Stimulated activated naive CD8-positive, alpha-beta T cell treated with anti-CD3 and anti-CD28 coated beads, Interleukin-15, Interleukin-2, amounts not matched to agents 100 ng/mL and 50 ng/mL, for 24 hours (primary cell): ENCODE measurements around the gene NR2F2.
"Not testable (repeated sequence)": the region's sequence is repeated elsewhere in the genome, so short reads cannot be mapped to it uniquely, and the experiment has no call there.

ENCODE experiments used
- H3K27ac Mint-ChIP-seq: one replicate; pipeline ENCODE4 v1.8.0; 2021; ENCODE audit warnings: mild to moderate bottlenecking, mixed read lengths
- H3K27me3 Mint-ChIP-seq: one replicate; pipeline ENCODE4 v1.8.0; 2021; ENCODE audit warnings: mixed read lengths
- H3K36me3 Mint-ChIP-seq: one replicate; pipeline ENCODE4 v1.8.0; 2021; ENCODE audit warnings: low read depth, mixed read lengths
- H3K4me1 Mint-ChIP-seq: one replicate; pipeline ENCODE4 v1.8.0; 2021; ENCODE audit warnings: low read depth, mixed read lengths
- H3K4me3 Mint-ChIP-seq: one replicate; pipeline ENCODE4 v1.8.0; 2021; ENCODE audit warnings: mild to moderate bottlenecking, mixed read lengths
- H3K9me3 Mint-ChIP-seq: one replicate; pipeline ENCODE4 v1.8.0; 2021; ENCODE audit warnings: mixed read lengths

The NR2F2 gene

GRCh38 chr15:96369351-96369750, 38.9 kb downstream of the NR2F2 start:
- Mint-ChIP-seq H3K4me1 (no peaks in the 10 kb centered on the region), H3K27me3 (peaks cover 70% of the 10 kb centered on the region), H3K9me3 (peaks cover 11% of the 10 kb centered on the region), H3K4me3 (no peak overlapping the region), H3K27ac (no peak overlapping the region), H3K36me3 (no peaks in the 10 kb centered on the region)

DNA sequence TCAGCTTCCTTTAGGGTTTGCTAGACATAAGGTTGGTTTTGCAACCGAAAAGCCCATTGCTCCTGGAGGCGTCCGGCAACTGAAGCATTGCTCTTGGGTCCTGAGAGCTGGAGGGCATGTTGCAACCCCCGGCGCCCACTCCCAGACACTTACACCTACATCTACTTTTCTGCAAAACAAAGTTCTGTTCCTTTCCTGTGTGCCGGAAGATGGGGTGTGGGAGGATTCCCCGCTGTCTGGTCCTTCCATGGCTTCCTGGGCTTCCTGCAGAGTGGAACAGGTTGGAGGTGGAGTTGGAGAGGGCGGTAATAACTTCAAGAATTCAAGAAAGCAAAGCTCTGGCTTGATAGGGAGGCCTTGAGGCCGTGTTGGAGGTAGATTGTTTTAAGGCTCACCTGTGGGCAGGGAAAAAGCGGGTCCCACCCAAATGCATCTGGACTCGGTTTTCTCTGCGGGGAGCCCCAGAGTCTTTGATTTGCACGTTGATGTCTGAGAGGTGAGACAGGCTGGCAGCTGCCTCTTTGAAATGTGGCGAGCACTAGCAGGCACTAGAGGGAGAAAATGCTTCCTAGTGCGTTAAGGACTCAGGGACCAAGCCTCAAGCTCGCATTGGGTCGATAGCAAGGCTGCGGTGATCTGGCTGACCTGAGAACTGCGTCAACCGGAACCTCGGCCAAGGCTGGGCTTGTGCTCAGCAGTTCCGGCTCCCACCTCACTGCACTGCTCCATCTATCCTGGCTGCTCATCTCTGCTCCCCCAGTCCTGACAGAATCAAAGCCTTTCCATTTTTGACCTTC, 39.5 kb downstream of the NR2F2 start:
- Mint-ChIP-seq H3K27ac (no peak overlapping the region), H3K4me1 (no peaks in the 10 kb centered on the region), H3K4me3 (no peak overlapping the region), H3K9me3 (peaks cover 11% of the 10 kb centered on the region), H3K36me3 (no peaks in the 10 kb centered on the region), H3K27me3 (peaks cover 66% of the 10 kb centered on the region)

DNA sequence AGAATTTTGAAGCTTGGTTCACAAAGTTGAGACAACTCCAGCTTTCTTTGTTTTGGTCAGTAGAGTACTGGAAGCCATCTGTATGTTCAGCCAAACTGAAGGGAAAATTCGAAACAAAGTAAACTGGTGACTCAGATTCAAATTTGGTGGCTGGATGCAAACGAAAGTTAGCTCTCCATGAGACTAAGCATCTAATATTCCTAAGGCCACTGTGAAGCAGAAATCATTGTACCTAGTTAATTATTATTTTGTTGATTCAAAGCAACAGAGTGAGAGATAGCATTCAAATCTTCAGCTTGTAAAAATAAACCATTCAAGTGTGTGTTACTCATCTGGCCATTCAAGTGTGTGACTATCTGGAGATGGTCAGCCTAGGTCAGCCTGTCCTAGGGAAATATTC, 42.1 kb downstream of the NR2F2 start:
- H3K27ac Mint-ChIP-seq, result no peak overlapping the region
- no peaks in the 10 kb centered on the region for H3K4me1 Mint-ChIP-seq
- H3K4me3 Mint-ChIP-seq, result no peak overlapping the region
- peaks cover 47% of the 10 kb centered on the region for H3K27me3 Mint-ChIP-seq
- H3K36me3 Mint-ChIP-seq, result no peaks in the 10 kb centered on the region
- H3K9me3 Mint-ChIP-seq, result peaks cover 6% of the 10 kb centered on the region

DNA sequence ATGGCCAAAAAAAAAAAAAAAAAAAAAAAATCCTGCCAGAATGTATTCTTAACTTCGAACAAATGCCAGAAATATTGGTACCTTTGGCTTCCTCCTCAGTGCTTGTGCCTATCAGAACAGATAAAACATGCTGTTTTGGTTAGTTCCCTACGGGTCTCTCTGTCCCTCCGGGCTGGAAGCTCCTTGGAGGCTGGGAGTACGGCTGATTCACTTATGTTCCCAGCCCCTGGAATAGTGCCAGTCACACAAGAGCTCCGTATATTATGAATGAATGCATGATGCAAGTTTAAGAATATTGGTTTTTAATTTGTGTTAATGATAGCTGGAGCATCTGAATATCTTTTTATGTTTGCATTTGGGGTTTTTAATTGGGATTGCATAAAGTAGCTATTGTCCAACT, 44.0 kb downstream of the NR2F2 start:
- Mint-ChIP-seq H3K27ac (no peak overlapping the region), H3K9me3 (peaks cover 4% of the 10 kb centered on the region), H3K27me3 (peaks cover 32% of the 10 kb centered on the region), H3K4me3 (no peak overlapping the region), H3K36me3 (no peaks in the 10 kb centered on the region), H3K4me1 (no peaks in the 10 kb centered on the region)

GRCh38 chr15:96379592-96379991, 49.1 kb downstream of the NR2F2 start:
- not testable (repeated sequence) for H3K4me3 Mint-ChIP-seq, H3K4me1 Mint-ChIP-seq, H3K27ac Mint-ChIP-seq, H3K27me3 Mint-ChIP-seq, H3K36me3 Mint-ChIP-seq, H3K9me3 Mint-ChIP-seq

GRCh38 chr15:96381463-96381862, 51.0 kb downstream of the NR2F2 start:
- Mint-ChIP-seq H3K36me3 (no peaks in the 10 kb centered on the region), H3K9me3 (no peaks in the 10 kb centered on the region), H3K4me3 (no peak overlapping the region), H3K4me1 (no peaks in the 10 kb centered on the region), H3K27me3 (peaks cover 5% of the 10 kb centered on the region), H3K27ac (no peak overlapping the region)

DNA sequence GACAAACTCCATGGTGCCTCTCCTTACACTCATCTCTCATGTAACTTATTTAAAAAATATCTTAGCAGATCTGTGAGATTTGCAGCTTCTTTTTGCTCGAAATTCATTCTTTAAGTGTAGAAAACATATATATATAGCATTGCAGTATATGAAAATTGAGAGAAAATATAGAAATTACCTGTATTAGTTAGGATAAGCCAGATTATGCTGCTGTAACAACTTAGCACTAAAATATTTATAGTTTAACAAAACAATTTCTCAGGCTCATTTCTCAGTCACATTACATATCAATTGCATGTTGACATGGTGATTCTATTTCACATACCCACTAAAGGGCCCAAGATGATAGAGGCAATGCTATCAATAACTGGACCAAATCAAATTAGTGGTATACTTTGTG, 54.7 kb downstream of the NR2F2 start:
- Mint-ChIP-seq H3K4me1 (no peaks in the 10 kb centered on the region), H3K27ac (no peak overlapping the region), H3K36me3 (no peaks in the 10 kb centered on the region), H3K9me3 (no peaks in the 10 kb centered on the region), H3K27me3 (peaks cover 12% of the 10 kb centered on the region), H3K4me3 (no peak overlapping the region)

GRCh38 chr15:96388673-96389072, 58.2 kb downstream of the NR2F2 start:
- Mint-ChIP-seq H3K27ac (no peak overlapping the region), H3K4me1 (no peaks in the 10 kb centered on the region), H3K4me3 (no peak overlapping the region), H3K27me3 (peaks cover 21% of the 10 kb centered on the region), H3K36me3 (no peaks in the 10 kb centered on the region), H3K9me3 (peaks cover 4% of the 10 kb centered on the region)
